IMR-90 (cell line): Measurements from ENCODE around the gene PRKAG2. TPM values are rescaled to one million over a fixed set of nuclear protein-coding genes. Genes with fewer than 3 reads are reported as not detected.

Source experiments
- ATAC-seq: fragments of 200-7000 bp; cut with Tn5 transposase; 2 replicates; pipeline ENCODE4 v1.9.1; 2020; ENCODE audit warnings: low read depth, mild to moderate bottlenecking, moderate library complexity
- BruUV-seq: library from RNA; stranded (reverse); fragments of 400-500 nt; replicated peaks from 2 replicates; lab custom pipeline; 2021; lab: Mats Ljungman, UMichigan
- CTCF ChIA-PET: fragments of 300-600 bp; formaldehyde crosslinking; extraction: SDS; loops from one replicate; lab custom pipeline; 2021; ENCODE audit warnings: antibody characterized with exemption; lab: Yijun Ruan, JAX
- POLR2A ChIA-PET: fragments of 300-600 bp; sonication (Branson Sonifier 250); formaldehyde crosslinking; loops from one replicate; lab custom pipeline; 2022; ENCODE audit warnings: antibody characterized with exemption; ENCODE audit not compliant: unreplicated experiment; lab: Charles Lee
- DNase-seq: peaks from one replicate; pipeline ENCODE4 v3.0.0; 2013
- H2AFZ ChIP-seq: replicated peaks from 2 replicates; pipeline ENCODE3; 2013; ENCODE audit warnings: low read length, mild to moderate bottlenecking; ENCODE audit not compliant: poor library complexity
- H2AK5ac ChIP-seq: 2 replicates; pipeline ENCODE4 v1.6.1; 2013; ENCODE audit warnings: low read depth, low read length, inconsistent platforms
- H2AK9ac ChIP-seq: replicated peaks from 2 replicates; pipeline ENCODE3; 2013; ENCODE audit warnings: mild to moderate bottlenecking, low read depth, low read length, moderate library complexity; ENCODE audit not compliant: poor library complexity
- H2BK120ac ChIP-seq: 2 replicates; pipeline ENCODE4 v1.6.1; 2013; ENCODE audit warnings: low read depth, low read length, inconsistent platforms
- H2BK15ac ChIP-seq: 3 replicates; pipeline ENCODE4 v1.6.1; 2013; ENCODE audit warnings: low read depth, low read length, inconsistent platforms
- H2BK20ac ChIP-seq: 2 replicates; pipeline ENCODE4 v1.6.1; 2013; ENCODE audit warnings: low read depth, mild to moderate bottlenecking, inconsistent platforms, low read length, moderate library complexity
- H2BK5ac ChIP-seq: 2 replicates; pipeline ENCODE4 v1.6.1; 2013; ENCODE audit warnings: mild to moderate bottlenecking, low read depth, low read length, inconsistent platforms; ENCODE audit not compliant: poor library complexity, severe bottlenecking
- H3K14ac ChIP-seq: replicated peaks from 2 replicates; pipeline ENCODE4 v1.6.1; 2013; ENCODE audit warnings: low read depth, low read length, inconsistent platforms
- H3K18ac ChIP-seq: 2 replicates; pipeline ENCODE4 v1.6.1; 2013; ENCODE audit warnings: low read depth, low read length, control low read depth
- H3K23ac ChIP-seq: 2 replicates; pipeline ENCODE4 v1.6.1; 2013; ENCODE audit warnings: low read depth, low read length, inconsistent platforms
- H3K27ac ChIP-seq: 2 replicates; pipeline ENCODE4 v1.5.1; 2013; ENCODE audit warnings: mild to moderate bottlenecking, control low read depth, low read length; ENCODE audit not compliant: insufficient read depth
- H3K27me3 ChIP-seq: 2 replicates; pipeline ENCODE4 v1.6.1; 2013; ENCODE audit warnings: low read length; ENCODE audit not compliant: control insufficient read depth, insufficient read depth
- H3K36me3 ChIP-seq: 2 replicates; pipeline ENCODE4 v1.6.1; 2013; ENCODE audit warnings: low read length, mixed read lengths; ENCODE audit not compliant: control insufficient read depth, insufficient read depth
- H3K4ac ChIP-seq: 2 replicates; pipeline ENCODE4 v1.6.1; 2013; ENCODE audit warnings: low read depth, low read length, inconsistent platforms
- H3K4me1 ChIP-seq: 2 replicates; pipeline ENCODE4 v1.6.1; 2013; ENCODE audit warnings: low read length, mixed read lengths; ENCODE audit not compliant: control insufficient read depth, insufficient read depth
- H3K4me2 ChIP-seq: 2 replicates; pipeline ENCODE4 v1.6.1; 2013; ENCODE audit warnings: low read depth, mild to moderate bottlenecking, control low read depth, low read length, moderate library complexity
- H3K4me3 ChIP-seq: 2 replicates; pipeline ENCODE4 v1.5.1; 2013; ENCODE audit warnings: low read depth, mild to moderate bottlenecking, control low read depth, low read length, moderate library complexity; ENCODE audit not compliant: insufficient read depth
- H3K56ac ChIP-seq: 2 replicates; pipeline ENCODE4 v1.6.1; 2013; ENCODE audit warnings: low read length, inconsistent platforms; ENCODE audit not compliant: insufficient read depth; ENCODE audit errors: extremely low read depth
- H3K79me1 ChIP-seq, 2 experiments: 2 replicates each; pipeline ENCODE4 v1.6.1; 2013; ENCODE audit warnings: low read length in 2 of 2, inconsistent platforms in 1 of 2, low read depth in 1 of 2
- H3K9ac ChIP-seq: 2 replicates; pipeline ENCODE4 v1.6.1; 2013; ENCODE audit warnings: low read depth, low read length, control low read depth
- H3K9me1 ChIP-seq: 2 replicates; pipeline ENCODE4 v1.6.1; 2013; ENCODE audit warnings: low read length, inconsistent platforms; ENCODE audit not compliant: insufficient read depth
- H3K9me3 ChIP-seq: 2 replicates; pipeline ENCODE4 v1.6.1; 2013; ENCODE audit warnings: low read length; ENCODE audit not compliant: control insufficient read depth, insufficient read depth
- H4K20me1 ChIP-seq: 2 replicates; pipeline ENCODE4 v1.6.1; 2013; ENCODE audit warnings: low read length, inconsistent platforms; ENCODE audit not compliant: insufficient read depth
- H4K5ac ChIP-seq: 2 replicates; pipeline ENCODE4 v1.6.1; 2013; ENCODE audit warnings: mild to moderate bottlenecking, low read depth, low read length, control low read depth
- H4K8ac ChIP-seq, 2 experiments: 2 replicates each; pipeline ENCODE4 v1.6.1; 2013; ENCODE audit warnings: low read depth in 2 of 2, low read length in 2 of 2, control low read depth in 1 of 2, inconsistent platforms in 1 of 2
- H4K91ac ChIP-seq: 2 replicates; pipeline ENCODE4 v1.6.1; 2013; ENCODE audit warnings: low read depth, low read length, inconsistent platforms; ENCODE audit not compliant: insufficient read depth
- BHLHE40 ChIP-seq: fragments of 150-350 bp; IDR thresholded peaks from 2 replicates; pipeline ENCODE4 v1.6.1; 2016; ENCODE audit warnings: mild to moderate bottlenecking, low read depth, low read length
- FOS ChIP-seq: fragments of 150-350 bp; IDR thresholded peaks from 2 replicates; pipeline ENCODE4 v1.6.1; 2016; ENCODE audit warnings: low read depth, low read length
- MXI1 ChIP-seq: IDR thresholded peaks from 2 replicates; pipeline ENCODE4 v1.6.1; 2012; ENCODE audit warnings: low read depth, mild to moderate bottlenecking, low read length, moderate library complexity, borderline replicate concordance
- NFE2L2 ChIP-seq: fragments of 150-350 bp; IDR thresholded peaks from 2 replicates; pipeline ENCODE4 v1.6.1; 2016; ENCODE audit warnings: low read depth, mild to moderate bottlenecking, low read length
- RAD21 ChIP-seq: IDR thresholded peaks from 2 replicates; pipeline ENCODE4 v1.6.1; 2012; ENCODE audit warnings: low read length, improper control_type of control experiment
- WGBS, 2 experiments: methylation state at CpG; one replicate each; pipeline versions ENCODE4 v1.1.5 to v1.1.7; 2013; ENCODE audit warnings: missing lambda C conversion rate in 2 of 2; ENCODE audit not compliant: insufficient read length in 1 of 2; ENCODE audit errors: extremely low coverage in 2 of 2; 5-methylcytosine and 5-hydroxymethylcytosine counted together
- dilution Hi-C: fragments of 300-500 bp; cut with HindIII; formaldehyde crosslinking; loops from one replicate; pipeline ENCODE4 v1.14.3; 2018; ENCODE audit warnings: low sequenced_read_pairs; ENCODE audit not compliant: unreplicated experiment
- in situ Hi-C: fragments of 300-500 bp; cut with MboI; formaldehyde crosslinking; loops from 3 replicates; pipeline ENCODE4 v1.14.3; 2019; ENCODE audit warnings: low sequenced_read_pairs, inconsistent platforms, mixed read lengths
- intact Hi-C: fragments of 100-400 bp; cut with micrococcal nuclease; formaldehyde crosslinking; loops from 2 replicates; pipeline ENCODE4 v1.10.0; 2022
- polyA plus RNA-seq, 3 experiments: library from polyadenylated mRNA; depleted of rRNA; stranded (reverse); fragments of >200 nt; gene quantifications; 2 replicates each; pipeline ENCODE4 v1.2.3, GENCODE V29; 2012; ENCODE audit warnings: low replicate concordance in 1 of 3
- total RNA-seq: library from RNA; depleted of rRNA; stranded (reverse); fragments of >200 nt; gene quantifications from 2 replicates; pipeline ENCODE4 v1.2.3, GENCODE V29; 2012

The PRKAG2 gene
- total and polyA plus RNA-seq, 2 of the 4 experiments (the other 2 are of a cell fraction), result 15.4 to 21.6 TPM

DNA sequence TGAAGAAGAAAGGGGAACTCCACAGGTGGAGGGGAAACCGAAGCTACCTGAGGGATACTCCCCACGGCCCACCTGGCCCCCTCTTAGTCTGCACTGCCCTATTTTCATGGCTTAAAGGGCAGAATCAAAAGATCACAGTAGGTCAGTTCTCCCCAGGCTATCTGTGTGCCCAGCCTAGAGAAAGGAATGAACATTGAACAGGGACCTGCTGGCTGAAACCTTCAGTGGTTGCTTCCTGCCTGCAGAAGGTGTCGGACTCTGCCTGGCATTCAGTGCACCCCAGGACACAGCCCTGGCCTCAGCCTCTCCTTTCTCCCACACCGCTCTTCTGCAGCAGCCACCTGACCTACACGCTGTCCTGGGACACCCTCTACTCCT lies 74.5 kb downstream of the PRKAG2 start:
- dilution Hi-C loops, result no loop called here
- no peak overlapping the region for H3K9ac ChIP-seq

More for the DNA sequence above, 74.5 kb downstream of the PRKAG2 start:
- Histone ChIP-seq H2BK5ac (no peak overlapping the region), H4K5ac (no peak overlapping the region), H3K9me1 (0 out of 2 replicates have a peak, but pooled peaks cover 2% of the 10 kb centered on the region), H3K27ac (no peak overlapping the region), H3K27me3 (peaks cover 38% of the 10 kb centered on the region), H4K20me1 (no peaks in the 10 kb centered on the region), H4K91ac (no peak overlapping the region), H3K4me3 (no peak overlapping the region), H3K4ac (no peak overlapping the region), H3K23ac (no peak overlapping the region), H3K4me1 (no peaks in the 10 kb centered on the region), H2AK9ac (no peak overlapping the region), H4K8ac (no peak overlapping the region), H2BK120ac (no peak overlapping the region), H2BK20ac (no peak overlapping the region), H3K18ac (no peak overlapping the region), H2AK5ac (no peak overlapping the region), H2AFZ (no peak overlapping the region), H3K56ac (no peak overlapping the region), H3K14ac (no peak overlapping the region), H3K4me2 (no peak overlapping the region), H2BK15ac (no peak overlapping the region), H3K79me1 (no peaks in the 10 kb centered on the region), H3K9me3 (no peaks in the 10 kb centered on the region), H3K36me3 (no peaks in the 10 kb centered on the region)
- intact Hi-C loops, result no loop called here
- WGBS, 2 experiments, result no CpG with 5 or more reads among the region's 5 CpGs
- DNase-seq (no peak), ATAC-seq (no peak)
- in situ Hi-C loops, result no loop called here
- POLR2A ChIA-PET, result no interaction called here
- BruUV-seq, result no TSS peak
- CTCF ChIA-PET, result no interaction called here
- TF ChIP-seq BHLHE40 (no peak), MXI1 (no peak), FOS (no peak), NFE2L2 (no peak), RAD21 (no peak)
